HL-60 (cell line): ENCODE data around the gene BDH2.

Experiments used
- DNase-seq, 2 experiments: peaks; one replicate each; pipeline ENCODE4 v3.0.0-alpha.2; 2010 to 2020; ENCODE audit warnings: low read depth in 1 of 2, low spot score in 1 of 2
- H3K27ac ChIP-seq: fragments of 250-450 bp; sonication (Bioruptor Pico); replicated peaks from 2 replicates; pipeline ENCODE4 v1.5.1; 2020; ENCODE audit warnings: mild to moderate bottlenecking, moderate library complexity
- H3K27me3 ChIP-seq: fragments of 250-450 bp; sonication (Bioruptor Pico); 2 replicates; pipeline ENCODE4 v1.5.1; 2021; ENCODE audit warnings: mild to moderate bottlenecking, moderate library complexity; ENCODE audit not compliant: insufficient read depth, poor library complexity, severe bottlenecking
- H3K4me3 ChIP-seq: replicated peaks from 2 replicates; pipeline ENCODE4 v1.5.1; 2011; ENCODE audit warnings: mild to moderate bottlenecking, control low read depth, low read length; ENCODE audit not compliant: insufficient read depth
- GABPA ChIP-seq: IDR thresholded peaks from 2 replicates; pipeline ENCODE4 v1.6.1; 2012; ENCODE audit warnings: low read depth
- POLR2AphosphoS5 ChIP-seq: IDR thresholded peaks from 2 replicates; pipeline ENCODE4 v1.6.1; 2012; ENCODE audit warnings: low read depth
- SPI1 ChIP-seq: IDR thresholded peaks from 2 replicates; pipeline ENCODE4 v1.6.1; 2012; ENCODE audit warnings: low read depth, mild to moderate bottlenecking, borderline replicate concordance
- TF ChIP-seq, protein P1 (sequence below): IDR thresholded peaks from one replicate; pipeline ENCODE4 v1.5.1; 2011; ENCODE audit warnings: low read length, control low read depth, inconsistent platforms; ENCODE audit not compliant: insufficient read depth
- TF ChIP-seq, protein P2 (sequence below): IDR thresholded peaks from 2 replicates; pipeline ENCODE4 v1.6.1; 2012; ENCODE audit warnings: low read depth; ENCODE audit not compliant: insufficient replicate concordance

The BDH2 gene

DNA sequence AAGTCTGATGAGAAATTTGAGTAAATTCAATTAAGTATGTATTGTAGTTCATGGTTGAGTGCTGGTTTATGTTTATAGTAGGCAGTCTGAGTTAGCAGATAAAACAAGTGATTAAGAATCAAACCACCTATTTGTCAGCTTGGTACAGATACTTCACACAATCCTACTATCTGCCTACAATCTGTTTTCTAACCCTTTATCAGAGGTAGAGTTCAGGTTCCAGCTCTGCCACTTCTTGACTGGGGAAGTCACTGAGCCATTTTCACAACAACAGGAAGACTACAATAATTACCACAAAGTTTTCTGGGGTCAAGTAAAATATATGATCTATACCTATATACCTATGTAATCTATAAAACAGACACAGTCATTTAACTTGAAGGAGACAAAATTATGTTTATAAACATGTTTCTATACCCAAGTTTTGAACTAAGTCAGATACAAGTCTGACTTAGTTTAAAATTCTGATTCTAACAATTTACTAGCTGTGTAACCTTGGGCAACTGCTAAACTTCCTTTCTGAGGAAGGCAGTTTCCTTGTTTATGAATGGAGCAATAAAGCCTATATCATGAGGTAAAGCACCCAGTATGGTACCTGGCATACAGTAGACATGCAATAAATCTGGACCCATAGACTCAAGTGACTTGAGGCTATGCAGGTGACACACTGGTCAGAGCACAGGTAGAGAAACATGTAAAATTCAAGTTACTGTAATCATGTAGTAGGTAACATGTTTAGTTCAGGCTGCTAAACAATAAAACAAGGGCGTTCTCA is 37.2 kb upstream of the BDH2 start:
- Histone ChIP-seq H3K4me3 (no peak overlapping the region), H3K27me3 (no peaks in the 10 kb centered on the region), H3K27ac (peak overlapping the region; percentile 70)
- TF ChIP-seq POLR2AphosphoS5: no peak
- TF ChIP-seq, protein P1, sequence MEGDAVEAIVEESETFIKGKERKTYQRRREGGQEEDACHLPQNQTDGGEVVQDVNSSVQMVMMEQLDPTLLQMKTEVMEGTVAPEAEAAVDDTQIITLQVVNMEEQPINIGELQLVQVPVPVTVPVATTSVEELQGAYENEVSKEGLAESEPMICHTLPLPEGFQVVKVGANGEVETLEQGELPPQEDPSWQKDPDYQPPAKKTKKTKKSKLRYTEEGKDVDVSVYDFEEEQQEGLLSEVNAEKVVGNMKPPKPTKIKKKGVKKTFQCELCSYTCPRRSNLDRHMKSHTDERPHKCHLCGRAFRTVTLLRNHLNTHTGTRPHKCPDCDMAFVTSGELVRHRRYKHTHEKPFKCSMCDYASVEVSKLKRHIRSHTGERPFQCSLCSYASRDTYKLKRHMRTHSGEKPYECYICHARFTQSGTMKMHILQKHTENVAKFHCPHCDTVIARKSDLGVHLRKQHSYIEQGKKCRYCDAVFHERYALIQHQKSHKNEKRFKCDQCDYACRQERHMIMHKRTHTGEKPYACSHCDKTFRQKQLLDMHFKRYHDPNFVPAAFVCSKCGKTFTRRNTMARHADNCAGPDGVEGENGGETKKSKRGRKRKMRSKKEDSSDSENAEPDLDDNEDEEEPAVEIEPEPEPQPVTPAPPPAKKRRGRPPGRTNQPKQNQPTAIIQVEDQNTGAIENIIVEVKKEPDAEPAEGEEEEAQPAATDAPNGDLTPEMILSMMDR: no peak
- TF ChIP-seq, protein P2, sequence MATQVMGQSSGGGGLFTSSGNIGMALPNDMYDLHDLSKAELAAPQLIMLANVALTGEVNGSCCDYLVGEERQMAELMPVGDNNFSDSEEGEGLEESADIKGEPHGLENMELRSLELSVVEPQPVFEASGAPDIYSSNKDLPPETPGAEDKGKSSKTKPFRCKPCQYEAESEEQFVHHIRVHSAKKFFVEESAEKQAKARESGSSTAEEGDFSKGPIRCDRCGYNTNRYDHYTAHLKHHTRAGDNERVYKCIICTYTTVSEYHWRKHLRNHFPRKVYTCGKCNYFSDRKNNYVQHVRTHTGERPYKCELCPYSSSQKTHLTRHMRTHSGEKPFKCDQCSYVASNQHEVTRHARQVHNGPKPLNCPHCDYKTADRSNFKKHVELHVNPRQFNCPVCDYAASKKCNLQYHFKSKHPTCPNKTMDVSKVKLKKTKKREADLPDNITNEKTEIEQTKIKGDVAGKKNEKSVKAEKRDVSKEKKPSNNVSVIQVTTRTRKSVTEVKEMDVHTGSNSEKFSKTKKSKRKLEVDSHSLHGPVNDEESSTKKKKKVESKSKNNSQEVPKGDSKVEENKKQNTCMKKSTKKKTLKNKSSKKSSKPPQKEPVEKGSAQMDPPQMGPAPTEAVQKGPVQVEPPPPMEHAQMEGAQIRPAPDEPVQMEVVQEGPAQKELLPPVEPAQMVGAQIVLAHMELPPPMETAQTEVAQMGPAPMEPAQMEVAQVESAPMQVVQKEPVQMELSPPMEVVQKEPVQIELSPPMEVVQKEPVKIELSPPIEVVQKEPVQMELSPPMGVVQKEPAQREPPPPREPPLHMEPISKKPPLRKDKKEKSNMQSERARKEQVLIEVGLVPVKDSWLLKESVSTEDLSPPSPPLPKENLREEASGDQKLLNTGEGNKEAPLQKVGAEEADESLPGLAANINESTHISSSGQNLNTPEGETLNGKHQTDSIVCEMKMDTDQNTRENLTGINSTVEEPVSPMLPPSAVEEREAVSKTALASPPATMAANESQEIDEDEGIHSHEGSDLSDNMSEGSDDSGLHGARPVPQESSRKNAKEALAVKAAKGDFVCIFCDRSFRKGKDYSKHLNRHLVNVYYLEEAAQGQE: no peak
- DNase-seq: peak in 1 of 2 experiments; percentile 21

DNA sequence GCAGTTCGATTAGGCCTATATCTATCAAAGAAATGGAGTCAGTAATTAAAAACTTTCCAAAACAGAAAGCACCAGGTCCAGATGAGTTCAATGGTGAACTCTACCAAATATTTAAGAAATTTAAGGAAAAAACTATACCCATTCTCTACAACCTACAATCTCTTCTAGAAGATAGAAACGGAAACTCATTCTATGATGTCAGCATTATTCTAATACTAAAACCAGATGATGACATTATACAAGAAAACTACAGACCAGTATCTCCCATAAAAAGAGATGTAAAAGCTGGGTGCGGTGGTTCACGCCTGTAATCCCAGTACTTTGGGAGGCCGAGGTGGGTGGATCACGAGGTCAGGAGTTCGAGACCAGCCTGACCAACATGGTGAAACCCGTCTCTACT is 29.5 kb upstream of the BDH2 start:
- no peak for DNase-seq
- TF ChIP-seq, protein P2: no peak
- no peak for TF ChIP-seq GABPA
- TF ChIP-seq SPI1: no peak
- TF ChIP-seq, protein P1: no peak
- TF ChIP-seq POLR2AphosphoS5: no peak
- Histone ChIP-seq H3K4me3 (no peak overlapping the region), H3K27ac (no peak overlapping the region), H3K27me3 (no peaks in the 10 kb centered on the region)

DNA sequence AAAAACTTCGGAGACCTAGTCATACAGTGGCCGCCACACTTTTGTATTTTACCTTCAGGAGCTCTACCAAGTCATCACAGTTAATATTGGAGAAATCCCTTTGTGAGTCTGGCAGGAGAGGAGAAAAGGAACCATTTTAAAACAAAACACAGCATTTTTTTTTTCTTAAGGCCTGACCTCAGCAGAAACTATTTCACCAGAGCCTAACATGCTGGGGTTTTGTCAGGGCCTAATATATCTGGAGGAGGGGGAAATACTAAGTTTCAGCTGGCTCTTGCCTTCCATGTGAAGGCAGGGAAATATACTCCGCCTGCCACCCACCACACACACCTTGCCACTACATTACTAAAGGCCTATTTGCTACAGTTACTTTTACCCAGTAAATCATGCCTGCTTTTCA is 26.5 kb upstream of the BDH2 start:
- DNase-seq: no peak
- H3K4me3 ChIP-seq: no peak overlapping the region
- H3K27me3 ChIP-seq: no peaks in the 10 kb centered on the region
- TF ChIP-seq SPI1 (no peak), GABPA (no peak), POLR2AphosphoS5 (no peak)
- TF ChIP-seq, protein P1: no peak
- TF ChIP-seq, protein P2: no peak
- no peak overlapping the region for H3K27ac ChIP-seq
